ENCODE data around the gene PDK1. TPM values are rescaled to one million over a fixed set of nuclear protein-coding genes. Genes with fewer than 3 reads are reported as not detected.
"Not testable (repeated sequence)": the region's sequence is repeated elsewhere in the genome, so short reads cannot be mapped to it uniquely, and the experiment has no call there.

PDK1 gene
- 10 to 100 TPM; 36.1 to 49.1 TPM for total RNA-seq

DNA sequence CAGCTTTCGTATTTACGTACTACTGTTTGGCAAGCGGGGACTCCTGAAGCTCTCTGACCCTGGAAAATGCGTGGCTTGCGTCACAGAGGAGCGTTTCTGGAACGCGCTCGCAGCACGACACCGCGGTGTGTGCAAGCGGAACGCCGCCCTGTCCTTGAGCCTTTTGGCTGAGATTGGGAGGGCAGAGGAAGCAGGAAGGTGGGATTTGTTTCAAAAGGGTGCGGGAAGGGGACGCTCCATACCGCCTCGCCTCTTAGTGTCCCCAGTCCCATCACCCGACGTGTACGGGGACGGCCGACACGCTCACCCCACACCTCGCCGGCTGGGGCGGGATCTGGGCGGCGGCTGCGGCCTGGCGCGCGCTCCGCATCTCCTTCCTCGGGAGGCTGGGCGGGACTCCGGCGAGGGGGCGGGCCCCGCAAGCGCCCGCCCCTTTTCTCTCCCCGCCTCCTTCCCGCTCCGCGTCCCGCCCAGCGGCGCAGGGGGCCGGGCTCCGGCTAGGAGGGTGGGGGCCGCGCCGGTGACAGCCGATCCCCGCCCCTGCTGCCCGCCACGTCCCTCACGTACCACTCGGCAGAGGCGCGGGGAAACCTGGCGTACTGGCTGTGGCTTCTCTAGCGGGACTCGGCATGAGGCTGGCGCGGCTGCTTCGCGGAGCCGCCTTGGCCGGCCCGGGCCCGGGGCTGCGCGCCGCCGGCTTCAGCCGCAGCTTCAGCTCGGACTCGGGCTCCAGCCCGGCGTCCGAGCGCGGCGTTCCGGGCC is at the start of gene PDK1:
TSS of gene PDK1 (plus strand) at position 569 of the 762 bp plus-strand sequence. CDS start at position 630, 61 bp downstream.
- POLR2A ChIA-PET = interaction anchor here (0.5 kb wide), 1 partner anchor 15 kb away, joined by 8 read pairs; no protein-coding TSS in a partner anchor
- H3K4me1 Mint-ChIP-seq = peaks cover 51% of the 10 kb centered on the region
- CTCF ChIA-PET = no interaction called here
- H3K27me3 Mint-ChIP-seq = peaks cover 25% of the 10 kb centered on the region
- DNase-seq = peak; percentile 91
- peak within 1 kb of the TSS; percentile 93 for H3K27ac Mint-ChIP-seq
- peak within 1 kb of the TSS; percentile 87 for H3K4me3 Mint-ChIP-seq
- peaks cover 37% of the 10 kb centered on the region for H3K36me3 Mint-ChIP-seq (ENCODE audit: low read depth)
- no peaks in the 10 kb centered on the region for H3K9me3 Mint-ChIP-seq

- DNase-seq = no peak
- peaks cover 22% of the 10 kb centered on the region for H3K4me1 Mint-ChIP-seq
- ChIA-PET POLR2A (no interaction called here), CTCF (no interaction called here)
- peaks cover 63% of the 10 kb centered on the region for H3K36me3 Mint-ChIP-seq (ENCODE audit: low read depth)
- H3K27ac Mint-ChIP-seq = no peak overlapping the region
- H3K9me3 Mint-ChIP-seq = peaks cover 13% of the 10 kb centered on the region
- H3K27me3 Mint-ChIP-seq = no peaks in the 10 kb centered on the region
- no peak overlapping the region for H3K4me3 Mint-ChIP-seq
Measured at GRCh38 chr2:172507199-172507598, 48.7 kb upstream of the PDK1 start.

DNA sequence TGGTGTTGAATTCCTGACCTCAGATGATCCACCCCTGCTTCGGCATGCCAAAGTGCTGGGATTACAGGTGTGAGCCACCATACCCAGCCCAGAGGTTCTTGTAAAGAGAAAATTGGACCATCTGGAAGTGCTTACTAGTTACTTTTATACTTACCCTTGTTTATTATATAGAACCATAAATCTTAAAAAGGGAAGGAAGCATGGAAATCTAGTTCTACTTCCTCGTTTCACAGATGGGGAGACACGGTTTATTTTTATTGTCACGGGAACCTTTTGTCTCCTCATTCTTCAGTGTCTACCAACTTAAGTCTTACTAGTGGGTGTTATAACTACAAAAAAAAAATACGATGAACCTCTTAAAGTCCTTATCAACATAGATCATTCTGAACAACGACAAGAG is 45.8 kb upstream of the PDK1 start:
- peaks cover 20% of the 10 kb centered on the region for H3K4me1 Mint-ChIP-seq
- no peak for DNase-seq
- H3K9me3 Mint-ChIP-seq = peaks cover 36% of the 10 kb centered on the region
- no peak overlapping the region for H3K27ac Mint-ChIP-seq
- peaks cover 62% of the 10 kb centered on the region for H3K36me3 Mint-ChIP-seq (ENCODE audit: low read depth)
- H3K4me3 Mint-ChIP-seq = no peak overlapping the region
- no peaks in the 10 kb centered on the region for H3K27me3 Mint-ChIP-seq
- ChIA-PET POLR2A (no interaction called here), CTCF (interaction anchor here (0.5 to 1.1 kb wide), 2 partner anchors 55 to 211 kb away, joined by 3 read pairs; no protein-coding TSS in a partner anchor)

GRCh38 chr2:172510548-172510947 is 45.3 kb upstream of the PDK1 start:
- Mint-ChIP-seq H3K4me1 (peaks cover 20% of the 10 kb centered on the region), H3K27ac (no peak overlapping the region), H3K27me3 (no peaks in the 10 kb centered on the region), H3K4me3 (no peak overlapping the region), H3K9me3 (peaks cover 36% of the 10 kb centered on the region), H3K36me3 (ENCODE audit: low read depth) (peaks cover 59% of the 10 kb centered on the region)
- CTCF ChIA-PET = interaction anchor here (0.5 kb wide), 1 partner anchor 211 kb away, joined by 3 read pairs; no protein-coding TSS in a partner anchor
- POLR2A ChIA-PET = no interaction called here
- DNase-seq = no peak

DNA sequence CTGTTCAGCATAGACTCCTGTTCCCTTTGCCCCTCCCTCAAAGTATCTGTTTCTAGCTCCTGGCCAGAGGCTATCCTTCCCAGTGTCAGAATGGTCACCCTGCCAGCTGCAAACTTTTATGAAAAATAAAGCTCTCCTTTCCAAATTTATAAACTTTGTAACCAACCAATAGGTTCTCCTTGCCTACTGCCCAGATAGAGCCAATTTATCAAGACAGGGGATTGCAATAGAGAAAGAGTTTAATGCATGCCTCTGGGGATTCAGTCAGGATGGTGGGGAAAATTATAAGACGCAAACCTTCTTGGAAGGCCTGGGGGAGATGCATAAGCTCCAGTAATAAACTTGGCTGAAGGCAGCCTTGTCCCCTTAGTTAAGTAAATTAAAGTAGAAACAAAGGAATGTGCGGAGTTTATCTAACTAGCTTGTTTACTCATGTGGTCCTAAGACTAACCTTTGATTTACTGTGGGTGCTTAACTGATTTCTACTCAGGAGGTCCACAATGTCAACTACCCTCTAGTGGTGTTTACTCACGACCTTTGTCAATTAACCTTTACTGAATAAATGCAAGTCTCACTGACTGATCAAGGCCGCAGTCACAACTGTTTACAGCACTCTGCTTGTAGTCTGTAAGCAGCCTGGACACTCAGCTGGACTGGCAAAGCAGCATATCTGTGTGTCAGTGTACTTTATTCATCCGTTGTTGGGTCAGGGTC is 42.9 kb upstream of the PDK1 start:
- H3K27me3 Mint-ChIP-seq = no peaks in the 10 kb centered on the region
- no peak for DNase-seq
- peaks cover 20% of the 10 kb centered on the region for H3K4me1 Mint-ChIP-seq
- ChIA-PET CTCF (no interaction called here), POLR2A (no interaction called here)
- peaks cover 43% of the 10 kb centered on the region for H3K9me3 Mint-ChIP-seq
- no peak overlapping the region for H3K4me3 Mint-ChIP-seq
- peaks cover 43% of the 10 kb centered on the region for H3K36me3 Mint-ChIP-seq (ENCODE audit: low read depth)
- no peak overlapping the region for H3K27ac Mint-ChIP-seq

- ChIA-PET POLR2A (no interaction called here), CTCF (no interaction called here)
- Mint-ChIP-seq H3K27ac (no peak overlapping the region), H3K36me3 (ENCODE audit: low read depth) (peaks cover 38% of the 10 kb centered on the region), H3K27me3 (no peaks in the 10 kb centered on the region), H3K4me1 (peaks cover 17% of the 10 kb centered on the region), H3K9me3 (peaks cover 44% of the 10 kb centered on the region), H3K4me3 (no peak overlapping the region)
- DNase-seq = no peak
Measured at GRCh38 chr2:172513524-172513900, 42.4 kb upstream of the PDK1 start.

DNA sequence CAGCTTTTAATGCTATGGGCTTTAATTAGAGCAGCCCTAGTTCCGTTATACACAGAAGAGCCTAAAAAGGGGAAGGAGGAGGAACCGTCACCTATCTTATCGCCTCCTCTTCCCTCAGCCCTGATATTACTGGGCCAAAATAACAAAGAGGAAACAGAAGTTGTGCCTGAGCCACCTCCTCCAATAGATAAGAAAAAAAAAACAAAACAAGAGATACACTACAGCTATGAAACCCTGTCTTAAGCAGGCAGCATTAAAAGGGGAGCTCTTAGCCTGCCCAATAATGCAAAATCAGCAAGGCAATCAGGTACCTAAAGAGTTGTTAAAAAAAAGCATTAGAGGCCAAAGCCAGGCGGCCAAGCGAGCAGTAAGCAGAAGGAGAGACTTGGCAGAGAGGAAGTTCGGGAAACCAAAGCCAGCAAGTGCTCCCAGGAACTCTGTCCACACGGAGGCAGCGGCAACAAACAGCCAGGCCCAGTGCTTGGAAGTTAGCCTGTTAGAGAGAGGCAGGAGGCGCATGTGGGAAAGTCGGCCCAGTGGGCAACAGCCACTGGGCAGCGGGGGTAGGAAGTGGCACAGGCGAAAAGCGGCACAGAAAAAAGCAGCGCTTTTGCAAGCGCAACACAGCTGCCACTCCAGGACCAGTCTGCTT is 41.8 kb upstream of the PDK1 start:
- Mint-ChIP-seq H3K9me3 (peaks cover 50% of the 10 kb centered on the region), H3K27ac (no peak overlapping the region), H3K27me3 (no peaks in the 10 kb centered on the region), H3K4me3 (no peak overlapping the region), H3K36me3 (ENCODE audit: low read depth) (peaks cover 35% of the 10 kb centered on the region), H3K4me1 (peaks cover 17% of the 10 kb centered on the region)
- no peak for DNase-seq
- CTCF ChIA-PET = interaction anchor here (0.6 kb wide), 1 partner anchor 51 kb away, joined by 3 read pairs; no protein-coding TSS in a partner anchor
- POLR2A ChIA-PET = no interaction called here

DNA sequence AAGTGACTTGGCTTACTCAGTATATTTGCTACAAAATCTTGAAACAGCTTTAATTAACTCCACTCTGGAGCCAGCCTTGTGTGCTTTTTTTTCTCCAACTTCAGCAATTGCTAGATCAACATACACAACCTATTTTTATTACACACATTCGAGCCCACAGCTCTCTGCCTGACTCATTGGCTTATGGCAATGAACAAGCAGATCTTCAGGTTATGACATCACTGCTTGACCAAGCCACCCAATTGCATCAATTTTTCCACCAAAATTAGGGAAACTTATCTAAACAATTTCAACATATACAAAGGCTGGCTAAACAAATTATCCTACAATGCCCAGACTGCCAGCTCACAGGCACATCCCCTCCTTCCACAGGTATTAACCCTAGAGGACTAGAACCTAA is 39.6 kb upstream of the PDK1 start:
- H3K27ac Mint-ChIP-seq = no peak overlapping the region
- H3K4me1 Mint-ChIP-seq = peaks cover 4% of the 10 kb centered on the region
- CTCF ChIA-PET = interaction anchor here (1.2 kb wide), 1 partner anchor 15 kb away, joined by 3 read pairs; no protein-coding TSS in a partner anchor
- no peak overlapping the region for H3K4me3 Mint-ChIP-seq
- POLR2A ChIA-PET = interaction anchor here (0.6 kb wide), 1 partner anchor 1812 kb away, joined by 3 read pairs; no protein-coding TSS in a partner anchor
- H3K36me3 Mint-ChIP-seq (ENCODE audit: low read depth) = peaks cover 37% of the 10 kb centered on the region
- no peak for DNase-seq
- peaks cover 62% of the 10 kb centered on the region for H3K9me3 Mint-ChIP-seq
- no peaks in the 10 kb centered on the region for H3K27me3 Mint-ChIP-seq

- Mint-ChIP-seq H3K9me3 (peaks cover 47% of the 10 kb centered on the region), H3K4me3 (no peak overlapping the region), H3K36me3 (ENCODE audit: low read depth) (peaks cover 22% of the 10 kb centered on the region), H3K27me3 (no peaks in the 10 kb centered on the region), H3K27ac (no peak overlapping the region), H3K4me1 (no peaks in the 10 kb centered on the region)
- CTCF ChIA-PET = no interaction called here
- POLR2A ChIA-PET = no interaction called here
- no peak for DNase-seq
Measured at GRCh38 chr2:172518995-172519394, 36.9 kb upstream of the PDK1 start.

GRCh38 chr2:172525601-172526000 is 30.3 kb upstream of the PDK1 start:
- peaks cover 39% of the 10 kb centered on the region for H3K9me3 Mint-ChIP-seq
- DNase-seq = no peak
- CTCF ChIA-PET = no interaction called here
- no peaks in the 10 kb centered on the region for H3K27me3 Mint-ChIP-seq
- H3K4me3 Mint-ChIP-seq = no peak overlapping the region
- H3K4me1 Mint-ChIP-seq = no peaks in the 10 kb centered on the region
- POLR2A ChIA-PET = no interaction called here
- no peak overlapping the region for H3K27ac Mint-ChIP-seq
- H3K36me3 Mint-ChIP-seq (ENCODE audit: low read depth) = peaks cover 25% of the 10 kb centered on the region

DNA sequence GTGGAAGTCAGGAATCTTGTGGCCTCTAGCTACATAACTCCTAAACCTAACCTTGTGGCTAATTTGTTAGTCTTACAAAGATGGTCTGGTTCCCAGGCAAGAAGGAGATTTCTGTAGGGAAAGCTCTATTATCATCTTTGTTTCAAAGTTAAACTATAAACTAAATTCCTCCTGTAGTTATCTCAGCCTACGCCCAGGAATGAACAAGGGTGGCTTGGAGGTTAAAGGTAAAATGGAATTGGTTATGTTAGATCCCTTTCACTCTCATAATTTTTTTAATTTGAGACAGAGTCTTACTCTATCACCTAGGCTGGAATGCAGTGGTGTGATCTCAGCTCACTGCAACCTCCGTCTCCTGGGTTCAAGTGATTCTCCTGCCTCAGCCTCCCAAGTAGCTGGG is 24.6 kb upstream of the PDK1 start:
- Mint-ChIP-seq H3K4me3 (no peak overlapping the region), H3K9me3 (peaks cover 44% of the 10 kb centered on the region), H3K4me1 (no peaks in the 10 kb centered on the region), H3K27ac (no peak overlapping the region), H3K27me3 (no peaks in the 10 kb centered on the region), H3K36me3 (ENCODE audit: low read depth) (peaks cover 50% of the 10 kb centered on the region)
- no peak for DNase-seq
- ChIA-PET CTCF (interaction anchor here (1.3 kb wide), 1 partner anchor 16 kb away, joined by 3 read pairs; no protein-coding TSS in a partner anchor), POLR2A (no interaction called here)

DNA sequence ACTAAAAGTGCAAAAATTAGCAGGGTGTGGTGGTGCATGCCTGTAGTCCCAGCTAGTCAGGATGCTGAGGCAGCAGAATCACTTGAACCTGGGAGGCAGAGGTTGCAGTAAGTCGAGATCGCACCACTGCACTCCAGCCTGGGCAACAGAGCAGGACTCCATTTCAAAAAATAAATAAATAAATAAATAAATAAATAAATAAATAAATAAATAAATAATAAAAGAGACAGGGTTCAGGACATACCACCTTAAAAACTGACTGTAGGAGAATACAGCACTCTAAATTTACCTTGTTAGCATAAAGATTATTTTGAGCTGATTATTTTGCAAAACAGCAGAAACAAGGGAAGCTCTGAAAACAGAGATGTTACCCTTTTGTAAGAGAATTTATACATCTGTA is 23.4 kb upstream of the PDK1 start:
- CTCF ChIA-PET, H3K4me3 Mint-ChIP-seq, H3K4me1 Mint-ChIP-seq, H3K27me3 Mint-ChIP-seq, DNase-seq, H3K27ac Mint-ChIP-seq: not testable (repeated sequence)
- Mint-ChIP-seq H3K9me3 (peaks cover 47% of the 10 kb centered on the region), H3K36me3 (ENCODE audit: low read depth) (peaks cover 55% of the 10 kb centered on the region)
- POLR2A ChIA-PET = interaction anchor here (0.7 kb wide), 1 partner anchor 1473 kb away, joined by 3 read pairs; no protein-coding TSS in a partner anchor

DNA sequence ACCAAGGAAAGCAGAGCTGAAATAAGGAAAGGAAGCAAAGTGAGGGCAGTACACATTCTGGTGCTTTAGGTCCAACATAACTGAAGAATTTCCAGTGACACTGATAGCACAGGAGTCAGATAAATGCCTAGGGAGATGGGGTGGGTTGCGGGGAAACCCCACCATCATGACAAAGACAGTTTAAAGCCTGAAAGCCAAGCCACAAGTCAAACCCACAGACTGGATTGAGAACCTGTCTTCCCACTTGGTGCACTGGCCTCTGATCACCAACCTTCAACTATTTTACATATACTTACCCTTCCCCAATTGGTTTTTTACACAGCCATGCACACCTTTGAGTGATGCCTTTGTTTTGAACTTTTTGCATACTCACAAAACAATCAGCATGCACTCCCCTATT is 22.2 kb upstream of the PDK1 start:
- Mint-ChIP-seq H3K4me1 (no peaks in the 10 kb centered on the region), H3K27ac (no peak overlapping the region), H3K36me3 (ENCODE audit: low read depth) (peaks cover 54% of the 10 kb centered on the region), H3K9me3 (peaks cover 47% of the 10 kb centered on the region), H3K4me3 (no peak overlapping the region), H3K27me3 (no peaks in the 10 kb centered on the region)
- ChIA-PET POLR2A (no interaction called here), CTCF (no interaction called here)
- DNase-seq = no peak

Data from activated CD4-positive, alpha-beta T cell treated with anti-CD3 and anti-CD28 coated beads, Interleukin-2, amount 10 ng/mL, durations not matched to agents 7 days and 5 days (primary cell).